ENCODE results near the gene EPB41L1. TPM values are rescaled to one million over a fixed set of nuclear protein-coding genes. Genes with fewer than 3 reads are reported as not detected.

The EPB41L1 gene
- total RNA-seq, 1 donor from 2014 or later: 35.6 TPM

- H3K4me1 Mint-ChIP-seq (ENCODE audit: low read depth): peaks cover 4% of the 10 kb centered on the region
- H3K27ac Mint-ChIP-seq: peak overlapping the region; percentile 76
- no peak for DNase-seq (ENCODE audit: low spot score, unreplicated experiment)
- no peak overlapping the region for H3K4me3 Mint-ChIP-seq (ENCODE audit: low read depth)
- H3K9me3 Mint-ChIP-seq (ENCODE audit: low read depth): no peaks in the 10 kb centered on the region
- peak; percentile 56 for TF ChIP-seq CTCF (IDR thresholded peaks at IDR 0.05; ENCODE audit: unreplicated experiment)
- H3K27me3 Mint-ChIP-seq: no peaks in the 10 kb centered on the region
- H3K36me3 Mint-ChIP-seq (ENCODE audit: insufficient read depth): no peaks in the 10 kb centered on the region
Measured at GRCh38 chr20:36214684-36215256, 60.2 kb downstream of the EPB41L1 start.

DNA sequence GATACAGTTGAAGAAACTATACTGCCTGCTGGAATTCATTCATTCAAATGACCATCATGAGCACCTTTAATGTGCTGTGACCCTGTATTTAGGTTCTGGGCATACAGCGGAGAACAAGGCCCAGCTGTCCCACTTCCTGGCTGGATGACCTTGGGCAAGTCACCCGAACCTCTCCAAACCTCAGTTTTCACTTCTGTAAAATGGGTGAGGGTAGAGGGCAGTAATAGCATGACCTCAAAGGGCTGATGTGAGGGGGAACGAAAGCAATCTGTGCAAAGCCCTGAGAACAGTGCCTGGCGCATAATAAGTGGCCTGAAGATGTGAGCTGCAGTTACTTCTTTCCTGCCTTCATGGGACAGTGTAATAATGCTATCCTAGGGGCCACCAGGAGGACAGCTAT is 61.2 kb downstream of the EPB41L1 start:
- peaks cover 4% of the 10 kb centered on the region for H3K4me1 Mint-ChIP-seq (ENCODE audit: low read depth)
- no peak overlapping the region for H3K4me3 Mint-ChIP-seq (ENCODE audit: low read depth)
- no peak for TF ChIP-seq CTCF (IDR thresholded peaks at IDR 0.05; ENCODE audit: unreplicated experiment)
- H3K27me3 Mint-ChIP-seq: no peaks in the 10 kb centered on the region
- no peak overlapping the region for H3K27ac Mint-ChIP-seq
- peaks cover 3% of the 10 kb centered on the region for H3K36me3 Mint-ChIP-seq (ENCODE audit: insufficient read depth)
- no peaks in the 10 kb centered on the region for H3K9me3 Mint-ChIP-seq (ENCODE audit: low read depth)
- no peak for DNase-seq (ENCODE audit: low spot score, unreplicated experiment)

DNA sequence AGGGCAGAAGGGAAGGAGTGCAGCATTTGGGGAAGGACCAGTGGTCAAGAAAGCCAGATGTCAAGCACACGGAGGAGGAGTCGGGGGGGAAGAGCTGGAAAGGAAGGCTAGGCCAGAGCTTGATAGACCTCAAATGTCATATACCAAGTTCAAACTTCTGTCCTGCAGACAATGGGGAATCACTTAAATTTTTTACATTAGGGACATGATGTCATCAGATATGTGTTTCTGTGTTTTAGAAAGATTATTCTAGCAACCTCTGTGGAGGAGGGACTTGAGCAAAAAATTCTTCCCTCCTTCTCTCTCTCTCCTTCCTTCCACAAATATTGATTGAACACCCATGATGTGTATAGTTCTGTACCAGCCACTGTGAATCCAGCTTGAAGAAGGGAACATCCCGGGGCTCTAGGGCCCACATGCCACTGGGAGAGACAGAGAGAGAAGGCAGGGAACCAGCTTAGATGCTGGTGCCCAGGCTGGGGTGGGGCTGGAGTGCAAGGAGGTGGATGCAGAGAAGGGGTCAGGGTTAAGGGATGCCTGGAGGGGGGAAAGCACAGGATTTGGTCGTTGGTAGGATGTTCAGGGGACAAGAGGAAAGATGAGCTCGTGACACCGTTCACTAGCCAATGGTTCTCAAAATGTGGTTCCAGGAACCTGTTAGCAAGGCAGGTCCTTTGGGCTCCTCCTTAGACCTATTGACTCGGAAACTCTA is 61.9 kb downstream of the EPB41L1 start:
- no peak for TF ChIP-seq CTCF (IDR thresholded peaks at IDR 0.05; ENCODE audit: unreplicated experiment)
- H3K9me3 Mint-ChIP-seq (ENCODE audit: low read depth): no peaks in the 10 kb centered on the region
- no peak overlapping the region for H3K4me3 Mint-ChIP-seq (ENCODE audit: low read depth)
- DNase-seq (ENCODE audit: low spot score, unreplicated experiment): no peak
- peaks cover 3% of the 10 kb centered on the region for H3K36me3 Mint-ChIP-seq (ENCODE audit: insufficient read depth)
- H3K4me1 Mint-ChIP-seq (ENCODE audit: low read depth): peaks cover 4% of the 10 kb centered on the region
- H3K27ac Mint-ChIP-seq: no peak overlapping the region
- no peaks in the 10 kb centered on the region for H3K27me3 Mint-ChIP-seq

GRCh38 chr20:36217226-36217625 is 62.7 kb downstream of the EPB41L1 start:
- Mint-ChIP-seq H3K27ac (no peak overlapping the region), H3K27me3 (no peaks in the 10 kb centered on the region), H3K9me3 (ENCODE audit: low read depth) (no peaks in the 10 kb centered on the region), H3K4me3 (ENCODE audit: low read depth) (no peak overlapping the region), H3K36me3 (ENCODE audit: insufficient read depth) (peaks cover 3% of the 10 kb centered on the region), H3K4me1 (ENCODE audit: low read depth) (peaks cover 4% of the 10 kb centered on the region)
- peak; percentile 45 for TF ChIP-seq CTCF (IDR thresholded peaks at IDR 0.05; ENCODE audit: unreplicated experiment)
- no peak for DNase-seq (ENCODE audit: low spot score, unreplicated experiment)

- Mint-ChIP-seq H3K9me3 (ENCODE audit: low read depth) (no peaks in the 10 kb centered on the region), H3K4me1 (ENCODE audit: low read depth) (peaks cover 4% of the 10 kb centered on the region), H3K4me3 (ENCODE audit: low read depth) (no peak overlapping the region), H3K27ac (no peak overlapping the region), H3K27me3 (no peaks in the 10 kb centered on the region), H3K36me3 (ENCODE audit: insufficient read depth) (peaks cover 3% of the 10 kb centered on the region)
- DNase-seq (ENCODE audit: low spot score, unreplicated experiment): no peak
- TF ChIP-seq CTCF (IDR thresholded peaks at IDR 0.05; ENCODE audit: unreplicated experiment): no peak
Measured at GRCh38 chr20:36218380-36219064, 64.0 kb downstream of the EPB41L1 start.
